Testis (tissue), 2 donors: ENCODE results near the gene HMHB1.

ENCODE experiments used
- CTCF ChIP-seq, 3 experiments: fragments of 450-650 bp in 2 of 3; fragments of 200-600 bp in 1 of 3; sonication (generic) in 1 of 3; IDR thresholded peaks; one replicate each; pipeline ENCODE4 v1.5.1; 2016 to 2019; ENCODE audit warnings: antibody characterized with exemption in 3 of 3, mild to moderate bottlenecking in 2 of 3, moderate library complexity in 1 of 3
- POLR2A ChIP-seq: fragments of 450-650 bp; IDR thresholded peaks from one replicate; pipeline ENCODE4 v1.6.1; 2017; ENCODE audit warnings: antibody characterized with exemption, mild to moderate bottlenecking, moderate library complexity

- TF ChIP-seq CTCF (IDR thresholded peaks at IDR 0.05) (no peak), POLR2A (no peak)
Observed at GRCh38 chr5:143843461-143843860, 31.5 kb downstream of the HMHB1 start.
